Measurements from ENCODE around the gene HCN2.

The HCN2 gene

GRCh38 chr19:645912-646778 is 56.5 kb downstream of the HCN2 start:
- no peak overlapping the region for H3K4me3 ChIP-seq (ENCODE audit: low read length)
- DNase-seq (ENCODE audit: low read depth): no peak
- TF ChIP-seq CTCF (IDR thresholded peaks at IDR 0.05; ENCODE audit: insufficient read depth, low read depth, low read length, missing control alignments): no peak

- TF ChIP-seq CTCF (IDR thresholded peaks at IDR 0.05; ENCODE audit: insufficient read depth, low read depth, low read length, missing control alignments): no peak
- no peak overlapping the region for H3K4me3 ChIP-seq (ENCODE audit: low read length)
- no peak for DNase-seq (ENCODE audit: low read depth)
Observed at GRCh38 chr19:646779-647565, 57.3 kb downstream of the HCN2 start.

- H3K4me3 ChIP-seq (ENCODE audit: low read length): no peak overlapping the region
- no peak for DNase-seq (ENCODE audit: low read depth)
- no peak for TF ChIP-seq CTCF (IDR thresholded peaks at IDR 0.05; ENCODE audit: insufficient read depth, low read depth, low read length, missing control alignments)
Observed at GRCh38 chr19:647566-648284, 58.0 kb downstream of the HCN2 start.

- no peak for TF ChIP-seq CTCF (IDR thresholded peaks at IDR 0.05; ENCODE audit: insufficient read depth, low read depth, low read length, missing control alignments)
- DNase-seq (ENCODE audit: low read depth): no peak
- no peak overlapping the region for H3K4me3 ChIP-seq (ENCODE audit: low read length)
Observed at GRCh38 chr19:648305-648704, 58.6 kb downstream of the HCN2 start.

- TF ChIP-seq CTCF (IDR thresholded peaks at IDR 0.05; ENCODE audit: insufficient read depth, low read depth, low read length, missing control alignments): no peak
- no peak for DNase-seq (ENCODE audit: low read depth)
- no peak overlapping the region for H3K4me3 ChIP-seq (ENCODE audit: low read length)
Observed at GRCh38 chr19:648904-649801, 59.5 kb downstream of the HCN2 start.

- H3K4me3 ChIP-seq (ENCODE audit: low read length): no peak overlapping the region
- DNase-seq (ENCODE audit: low read depth): no peak
- no peak for TF ChIP-seq CTCF (IDR thresholded peaks at IDR 0.05; ENCODE audit: insufficient read depth, low read depth, low read length, missing control alignments)
Observed at GRCh38 chr19:650121-650520, 60.4 kb downstream of the HCN2 start.
